Progenitor cell of endocrine pancreas (in vitro differentiated cells): ENCODE data around the gene HSPA9. TPM values are rescaled to one million over a fixed set of nuclear protein-coding genes. Genes with fewer than 3 reads are reported as not detected.

Experiments used
- DNase-seq: peaks from one replicate; pipeline ENCODE4 v3.0.0; 2021; ENCODE audit warnings: low spot score; ENCODE audit not compliant: unreplicated experiment
- H3K27ac Mint-ChIP-seq: 2 replicates; pipeline ENCODE4 v1.8.0; 2021; ENCODE audit warnings: mild to moderate bottlenecking, moderate library complexity, mixed read lengths
- H3K27me3 Mint-ChIP-seq: 2 replicates; pipeline ENCODE4 v1.8.0; 2021; ENCODE audit warnings: mixed read lengths
- H3K36me3 Mint-ChIP-seq: 2 replicates; pipeline ENCODE4 v1.8.0; 2022; ENCODE audit warnings: mixed read lengths; ENCODE audit not compliant: insufficient read depth
- H3K4me1 Mint-ChIP-seq: 2 replicates; pipeline ENCODE4 v1.8.0; 2021; ENCODE audit warnings: low read depth, mixed read lengths
- H3K4me3 Mint-ChIP-seq: 2 replicates; pipeline ENCODE4 v1.8.0; 2021; ENCODE audit warnings: low read depth, mild to moderate bottlenecking, moderate library complexity, mixed read lengths
- H3K9me3 Mint-ChIP-seq: 2 replicates; pipeline ENCODE4 v1.8.0; 2021; ENCODE audit warnings: low read depth, mixed read lengths
- total RNA-seq: library from RNA; stranded (reverse); gene quantifications from 2 replicates; pipeline ENCODE4 v1.2.1, GENCODE V29; 2021
- TF ChIP-seq, protein P1 (sequence below): fragments of 200-600 bp; sonication (generic); IDR thresholded peaks from one replicate; pipeline ENCODE4 v1.5.0; 2021; ENCODE audit warnings: antibody characterized with exemption, mild to moderate bottlenecking; ENCODE audit not compliant: unreplicated experiment

HSPA9 gene
- total RNA-seq, 1 donor from 2014 or later = 174 TPM

DNA sequence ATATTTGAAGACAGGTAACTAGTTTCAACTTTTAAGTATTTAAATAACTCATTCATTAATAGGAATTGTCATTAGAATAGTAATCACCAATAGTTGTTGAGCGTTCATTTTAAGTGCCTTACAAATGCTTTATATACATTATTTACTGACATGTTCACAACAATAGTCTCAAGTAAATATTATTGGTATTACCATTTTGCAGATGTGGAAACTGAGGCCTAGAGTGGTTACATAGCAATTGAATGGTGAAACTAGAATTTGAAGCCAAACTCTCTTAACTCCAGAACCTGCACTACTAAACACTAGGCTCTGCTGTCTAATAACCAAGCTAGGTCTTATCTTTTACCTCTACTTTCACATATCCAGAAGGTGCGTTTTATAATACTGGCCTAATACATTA, 4.8 kb upstream of the HSPA9 start:
- TF ChIP-seq, protein P1, sequence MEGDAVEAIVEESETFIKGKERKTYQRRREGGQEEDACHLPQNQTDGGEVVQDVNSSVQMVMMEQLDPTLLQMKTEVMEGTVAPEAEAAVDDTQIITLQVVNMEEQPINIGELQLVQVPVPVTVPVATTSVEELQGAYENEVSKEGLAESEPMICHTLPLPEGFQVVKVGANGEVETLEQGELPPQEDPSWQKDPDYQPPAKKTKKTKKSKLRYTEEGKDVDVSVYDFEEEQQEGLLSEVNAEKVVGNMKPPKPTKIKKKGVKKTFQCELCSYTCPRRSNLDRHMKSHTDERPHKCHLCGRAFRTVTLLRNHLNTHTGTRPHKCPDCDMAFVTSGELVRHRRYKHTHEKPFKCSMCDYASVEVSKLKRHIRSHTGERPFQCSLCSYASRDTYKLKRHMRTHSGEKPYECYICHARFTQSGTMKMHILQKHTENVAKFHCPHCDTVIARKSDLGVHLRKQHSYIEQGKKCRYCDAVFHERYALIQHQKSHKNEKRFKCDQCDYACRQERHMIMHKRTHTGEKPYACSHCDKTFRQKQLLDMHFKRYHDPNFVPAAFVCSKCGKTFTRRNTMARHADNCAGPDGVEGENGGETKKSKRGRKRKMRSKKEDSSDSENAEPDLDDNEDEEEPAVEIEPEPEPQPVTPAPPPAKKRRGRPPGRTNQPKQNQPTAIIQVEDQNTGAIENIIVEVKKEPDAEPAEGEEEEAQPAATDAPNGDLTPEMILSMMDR = no peak
- Mint-ChIP-seq H3K4me3 (no peak overlapping the region), H3K9me3 (peaks cover 3% of the 10 kb centered on the region), H3K36me3 (peaks cover 1% of the 10 kb centered on the region), H3K4me1 (peaks cover 3% of the 10 kb centered on the region), H3K27ac (no peak overlapping the region), H3K27me3 (no peaks in the 10 kb centered on the region)
- no peak for DNase-seq

DNA sequence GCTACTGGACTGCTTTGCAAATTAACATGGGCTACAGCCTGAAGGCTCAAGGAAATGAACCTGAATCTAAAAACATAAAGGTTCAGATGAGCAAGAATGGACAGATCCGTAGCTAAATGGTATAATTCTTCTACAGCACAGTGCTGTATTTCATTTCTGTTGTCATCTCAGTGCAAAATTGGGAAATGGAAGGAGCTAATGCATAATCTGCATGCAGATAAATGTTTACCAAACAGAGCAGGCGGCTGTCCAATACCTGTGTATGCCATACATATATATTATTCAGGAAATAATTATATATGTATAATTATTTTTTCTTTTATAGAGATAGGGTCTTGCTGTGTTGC, 4.3 kb upstream of the HSPA9 start:
- H3K27me3 Mint-ChIP-seq = no peaks in the 10 kb centered on the region
- H3K27ac Mint-ChIP-seq = no peak overlapping the region
- TF ChIP-seq, protein P1 = no peak
- peaks cover 3% of the 10 kb centered on the region for H3K36me3 Mint-ChIP-seq
- H3K4me1 Mint-ChIP-seq = peaks cover 8% of the 10 kb centered on the region
- H3K9me3 Mint-ChIP-seq = peaks cover 3% of the 10 kb centered on the region
- H3K4me3 Mint-ChIP-seq = no peak overlapping the region
- DNase-seq = no peak

DNA sequence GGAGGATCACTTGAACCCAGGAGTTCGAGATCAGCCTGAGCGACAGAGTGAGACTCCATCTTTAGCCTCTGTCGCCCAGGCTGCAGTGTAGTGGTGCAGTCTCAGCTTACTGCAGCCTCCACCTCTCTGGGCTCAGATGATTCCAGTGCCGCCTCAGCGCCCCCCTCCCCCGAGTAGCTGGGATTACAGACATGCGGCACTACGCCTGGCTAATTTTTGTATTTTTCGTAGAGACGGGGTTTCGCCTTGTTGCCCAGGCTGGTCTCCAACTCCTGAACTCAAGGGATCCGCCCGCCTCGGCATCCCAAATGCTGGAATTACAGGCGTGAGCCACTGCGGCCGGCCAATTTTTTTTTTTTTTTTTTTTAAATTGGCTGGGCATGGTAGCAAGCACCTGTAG, 2.3 kb upstream of the HSPA9 start:
- Mint-ChIP-seq H3K27me3 (no peaks in the 10 kb centered on the region), H3K4me3 (no peak overlapping the region), H3K4me1 (peaks cover 14% of the 10 kb centered on the region), H3K27ac (no peak overlapping the region), H3K9me3 (peaks cover 3% of the 10 kb centered on the region), H3K36me3 (peaks cover 5% of the 10 kb centered on the region)
- no peak for DNase-seq
- TF ChIP-seq, protein P1 = no peak

DNA sequence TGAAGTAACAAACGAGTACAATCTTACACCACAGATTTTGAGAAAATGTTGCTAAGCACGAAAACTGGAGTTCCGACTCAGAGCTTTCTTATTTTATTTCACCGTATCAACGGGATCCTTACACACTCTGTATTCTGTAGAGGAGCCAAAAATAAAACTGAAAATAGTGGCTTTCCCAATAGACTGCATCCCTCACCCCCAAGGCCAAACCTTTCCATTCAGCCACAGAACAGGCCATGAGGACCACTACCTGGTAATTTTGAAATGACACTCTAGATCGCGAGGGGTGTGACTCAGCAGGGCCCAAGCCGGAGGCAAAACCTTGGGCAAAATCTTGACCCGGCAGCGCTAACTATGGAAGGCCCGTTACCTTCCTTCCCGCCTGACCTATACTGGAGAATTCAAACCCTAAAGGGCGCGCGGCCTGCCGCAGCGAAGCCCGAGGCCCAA, 432 bp downstream of the HSPA9 start:
- Mint-ChIP-seq H3K4me1 (peaks cover 14% of the 10 kb centered on the region), H3K4me3 (peak overlapping the region; percentile 97), H3K27ac (peak overlapping the region; percentile 100), H3K9me3 (peaks cover 3% of the 10 kb centered on the region), H3K36me3 (peaks cover 14% of the 10 kb centered on the region), H3K27me3 (no peaks in the 10 kb centered on the region)
- TF ChIP-seq, protein P1 = no peak
- DNase-seq = no peak

DNA sequence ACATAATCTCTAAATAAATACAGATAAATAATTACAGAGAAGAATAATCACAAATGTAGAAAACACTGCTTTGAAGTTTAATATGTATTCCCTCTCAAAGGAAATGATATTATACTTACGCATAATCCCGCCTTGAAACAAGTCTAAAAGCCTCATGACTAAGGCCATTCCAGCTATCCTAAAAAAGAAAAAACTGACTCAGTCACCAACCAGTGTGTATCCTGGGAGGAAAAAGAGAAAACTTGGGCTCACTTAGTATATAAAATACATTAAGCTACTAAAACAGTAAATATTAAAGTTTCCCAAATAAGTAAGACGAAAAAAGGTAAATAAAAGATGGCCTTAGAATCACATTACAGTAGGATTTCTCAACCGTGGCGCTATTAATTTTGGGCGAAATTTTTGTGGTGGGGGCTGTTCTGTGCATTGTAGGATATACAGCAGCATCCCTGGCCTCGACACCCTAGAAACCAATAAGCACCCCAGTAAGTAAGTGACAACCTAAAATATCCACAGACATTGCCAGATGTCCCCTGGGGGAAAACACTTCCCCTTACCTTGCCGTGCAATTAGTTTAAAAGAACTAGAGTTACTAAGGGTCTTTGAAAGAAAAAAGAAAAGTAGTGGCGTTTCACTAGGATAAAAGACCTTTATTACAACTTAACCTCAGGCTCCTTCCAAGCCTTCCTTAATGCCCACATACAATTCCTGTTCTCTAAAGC, 1.1 kb downstream of the HSPA9 start:
- TF ChIP-seq, protein P1 = no peak
- DNase-seq = no peak
- Mint-ChIP-seq H3K4me3 (peak overlapping the region; percentile 97), H3K4me1 (peaks cover 14% of the 10 kb centered on the region), H3K9me3 (peaks cover 3% of the 10 kb centered on the region), H3K27ac (peak overlapping the region; percentile 100), H3K27me3 (no peaks in the 10 kb centered on the region), H3K36me3 (peaks cover 15% of the 10 kb centered on the region)
